NCI-H1092 treated with DMSO at 0.1 percent for 48 hours (cell line): ENCODE results near the gene ROR2.
"Not testable (repeated sequence)": the region's sequence is repeated elsewhere in the genome, so short reads cannot be mapped to it uniquely, and the experiment has no call there.

Experiments
- DNase-seq: peaks from one replicate; lab custom pipeline; 2025; lab: John Stamatoyannopoulos, UW

The ROR2 gene

GRCh38 chr9:91567642-91568274 is 382.3 kb downstream of the ROR2 start:
- DNase-seq, result no peak

- DNase-seq, result no peak
Measured at GRCh38 chr9:91564081-91564670, 385.9 kb downstream of the ROR2 start.

GRCh38 chr9:91562416-91562815 is 387.6 kb downstream of the ROR2 start:
- no peak for DNase-seq

- DNase-seq, result no peak
Measured at GRCh38 chr9:91560301-91560700, 389.7 kb downstream of the ROR2 start.

- no peak for DNase-seq
Measured at GRCh38 chr9:91558879-91559278, 391.1 kb downstream of the ROR2 start.

GRCh38 chr9:91558395-91558794 is 391.6 kb downstream of the ROR2 start:
- no peak for DNase-seq

GRCh38 chr9:91557327-91557726 is 392.7 kb downstream of the ROR2 start:
- DNase-seq, result no peak

GRCh38 chr9:91555132-91555531 is 394.9 kb downstream of the ROR2 start:
- DNase-seq, result no peak

GRCh38 chr9:91549177-91549576 is 400.9 kb downstream of the ROR2 start:
- DNase-seq, result no peak

GRCh38 chr9:91547081-91547480 is 402.9 kb downstream of the ROR2 start:
- DNase-seq, result no peak

GRCh38 chr9:91546574-91546973 is 403.5 kb downstream of the ROR2 start:
- DNase-seq, result no peak

- no peak for DNase-seq
Measured at GRCh38 chr9:91541734-91542133, 408.3 kb downstream of the ROR2 start.

- DNase-seq, result not testable (repeated sequence)
Measured at GRCh38 chr9:91540506-91540905, 409.5 kb downstream of the ROR2 start.

- DNase-seq, result no peak
Measured at GRCh38 chr9:91536211-91536691, 413.8 kb downstream of the ROR2 start.

- DNase-seq, result no peak
Measured at GRCh38 chr9:91534374-91534773, 415.7 kb downstream of the ROR2 start.

- DNase-seq, result no peak
Measured at GRCh38 chr9:91533382-91533781, 416.6 kb downstream of the ROR2 start.

- no peak for DNase-seq
Measured at GRCh38 chr9:91532325-91532724, 417.7 kb downstream of the ROR2 start.

- no peak for DNase-seq
Measured at GRCh38 chr9:91530829-91531228, 419.2 kb downstream of the ROR2 start.

- no peak for DNase-seq
Measured at GRCh38 chr9:91522481-91522880, 427.5 kb downstream of the ROR2 start.

GRCh38 chr9:91519520-91520277 is 430.3 kb downstream of the ROR2 start:
- no peak for DNase-seq

- no peak for DNase-seq
Measured at GRCh38 chr9:91518462-91518861, 431.6 kb downstream of the ROR2 start.

GRCh38 chr9:91517801-91518200 is 432.2 kb downstream of the ROR2 start:
- DNase-seq, result no peak

- DNase-seq, result not testable (repeated sequence)
Measured at GRCh38 chr9:91517332-91517731, 432.7 kb downstream of the ROR2 start.
